ENCODE measurements around the gene DCAF15. TPM values are rescaled to one million over a fixed set of nuclear protein-coding genes. Genes with fewer than 3 reads are reported as not detected.
"Not testable (repeated sequence)": the region's sequence is repeated elsewhere in the genome, so short reads cannot be mapped to it uniquely, and the experiment has no call there.

The DCAF15 gene
- total RNA-seq, 1 donor from 2014 or later, result 57.8 TPM

DNA sequence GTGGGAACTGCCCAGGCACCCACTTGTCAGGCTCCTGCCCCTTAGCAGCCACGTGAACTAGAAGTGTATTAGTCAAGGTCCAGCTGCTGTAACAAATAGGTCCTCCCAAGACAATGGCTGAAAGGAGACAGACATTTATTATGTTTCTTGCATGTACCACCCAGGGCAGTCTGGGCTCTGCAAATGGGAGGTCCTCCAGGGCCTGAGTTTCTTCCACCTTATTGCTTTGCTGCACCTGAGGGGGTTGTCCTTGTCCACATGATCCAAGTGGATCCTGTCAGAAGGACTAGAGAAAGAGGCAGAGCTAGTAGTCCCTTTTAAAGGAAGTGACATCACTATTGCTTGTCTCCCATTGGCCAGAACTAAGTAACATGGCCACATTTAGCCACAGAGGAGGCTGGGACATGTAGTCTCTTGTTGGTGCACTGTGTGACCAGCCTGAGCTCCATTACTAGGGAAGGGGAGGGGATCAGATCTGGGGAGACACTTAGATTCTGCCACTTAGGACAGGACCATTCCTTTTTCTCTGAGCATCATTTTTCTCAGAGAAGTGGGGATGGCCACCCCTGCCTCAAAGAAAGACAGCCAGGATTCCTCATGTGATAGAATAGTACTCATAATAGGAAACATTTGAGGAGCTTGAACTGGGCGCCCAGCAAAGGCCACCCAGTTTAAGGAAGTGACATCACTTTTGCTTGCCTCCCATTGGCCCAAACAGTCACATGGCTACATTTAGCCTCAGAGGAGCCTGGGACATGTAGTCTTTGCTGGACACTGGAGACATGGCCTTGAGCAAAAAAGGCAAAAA, 31.2 kb upstream of the DCAF15 start:
- DNase-seq (ENCODE audit: low spot score), result no peak
- intact Hi-C loops (cut with micrococcal nuclease), result loop anchor here (1.0 kb wide), 1 partner anchor 15 kb away; the partner anchor contains the start of genes BRME1 and CC2D1A
- Mint-ChIP-seq H3K27ac (peak overlapping the region; percentile 37), H3K9me3 (peaks cover 4% of the 10 kb centered on the region), H3K27me3 (ENCODE audit: insufficient read depth) (no peaks in the 10 kb centered on the region), H3K4me3 (no peak overlapping the region), H3K4me1 (ENCODE audit: low read depth) (no peaks in the 10 kb centered on the region), H3K36me3 (ENCODE audit: low read depth) (peaks cover 34% of the 10 kb centered on the region)

DNA sequence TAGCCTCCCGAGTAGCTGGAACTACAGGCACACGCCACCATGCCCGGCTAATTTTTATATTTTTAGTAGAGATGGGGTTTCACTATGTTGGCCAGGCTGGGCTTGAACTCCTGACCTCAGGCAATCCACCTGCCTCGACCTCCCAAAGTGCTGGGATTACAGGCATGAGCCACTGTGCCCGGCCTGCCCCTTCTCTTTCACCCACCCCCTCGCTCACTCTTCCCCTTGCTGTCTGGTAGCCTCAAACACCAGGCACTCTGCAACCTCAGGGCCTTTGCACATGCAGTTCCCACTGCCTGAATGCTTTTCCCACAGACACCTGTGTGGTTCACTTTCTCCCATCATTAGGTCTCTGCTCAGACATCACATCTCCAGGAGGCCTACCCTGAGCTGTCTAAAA, 30.2 kb upstream of the DCAF15 start:
- H3K4me1 Mint-ChIP-seq (ENCODE audit: low read depth); H3K9me3 Mint-ChIP-seq; H3K4me3 Mint-ChIP-seq; H3K27me3 Mint-ChIP-seq (ENCODE audit: insufficient read depth); intact Hi-C loops (cut with micrococcal nuclease); DNase-seq (ENCODE audit: low spot score); H3K27ac Mint-ChIP-seq: not testable (repeated sequence)
- H3K36me3 Mint-ChIP-seq (ENCODE audit: low read depth), result peaks cover 36% of the 10 kb centered on the region

DNA sequence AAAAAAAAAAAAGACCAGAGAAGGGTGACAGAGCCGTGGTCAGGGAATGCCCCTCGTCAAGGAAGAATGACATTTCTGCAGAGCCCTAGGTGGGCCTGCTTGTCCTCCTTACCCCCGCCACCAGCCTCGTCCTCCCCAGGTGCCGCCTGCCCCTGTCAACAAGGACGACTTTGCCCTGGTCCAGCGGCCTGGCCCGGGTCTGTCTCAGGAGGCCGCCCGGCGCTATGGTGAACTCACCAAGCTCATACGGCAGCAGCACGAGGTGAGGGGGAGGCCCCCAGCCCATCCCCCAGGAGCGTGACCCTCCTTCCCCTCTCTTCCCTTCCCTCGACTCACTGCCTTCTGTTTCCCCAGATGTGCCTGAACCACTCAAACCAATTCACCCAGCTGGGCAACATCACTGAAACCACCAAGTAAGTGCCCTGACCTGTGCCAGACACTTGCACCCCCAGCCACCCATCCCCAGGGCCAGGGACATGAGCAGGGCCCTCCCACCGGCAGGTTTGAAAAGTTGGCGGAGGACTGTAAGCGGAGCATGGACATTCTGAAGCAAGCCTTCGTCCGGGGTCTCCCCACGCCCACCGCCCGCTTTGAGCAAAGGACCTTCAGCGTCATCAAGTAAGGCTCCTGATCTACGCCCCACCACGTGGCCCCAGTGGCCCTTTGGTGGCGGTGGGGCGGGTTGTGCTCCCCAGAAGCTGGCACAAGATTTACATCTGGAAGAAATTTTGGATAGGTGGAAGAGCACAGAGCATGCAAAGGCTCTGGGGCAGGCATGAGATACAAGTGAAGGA, 28.9 kb upstream of the DCAF15 start:
- H3K27me3 Mint-ChIP-seq (ENCODE audit: insufficient read depth), result no peaks in the 10 kb centered on the region

GRCh38 chr19:13926010-13926409, 26.3 kb upstream of the DCAF15 start:
- Mint-ChIP-seq H3K9me3 (peaks cover 2% of the 10 kb centered on the region), H3K4me3 (no peak overlapping the region), H3K4me1 (ENCODE audit: low read depth) (no peaks in the 10 kb centered on the region), H3K27me3 (ENCODE audit: insufficient read depth) (no peaks in the 10 kb centered on the region), H3K27ac (no peak overlapping the region), H3K36me3 (ENCODE audit: low read depth) (peaks cover 31% of the 10 kb centered on the region)
- intact Hi-C loops (cut with micrococcal nuclease), result no loop called here
- DNase-seq (ENCODE audit: low spot score), result no peak

More for the DNA sequence above, 28.9 kb upstream of the DCAF15 start:
- intact Hi-C loops (cut with micrococcal nuclease), result no loop called here
- no peak for DNase-seq (ENCODE audit: low spot score)
- Mint-ChIP-seq H3K27ac (no peak overlapping the region), H3K4me3 (no peak overlapping the region), H3K9me3 (peaks cover 4% of the 10 kb centered on the region), H3K4me1 (ENCODE audit: low read depth) (no peaks in the 10 kb centered on the region), H3K36me3 (ENCODE audit: low read depth) (peaks cover 40% of the 10 kb centered on the region)

- Mint-ChIP-seq H3K27ac (no peak overlapping the region), H3K36me3 (ENCODE audit: low read depth) (peaks cover 24% of the 10 kb centered on the region), H3K4me1 (ENCODE audit: low read depth) (no peaks in the 10 kb centered on the region), H3K9me3 (no peaks in the 10 kb centered on the region), H3K27me3 (ENCODE audit: insufficient read depth) (no peaks in the 10 kb centered on the region), H3K4me3 (no peak overlapping the region)
- no peak for DNase-seq (ENCODE audit: low spot score)
- intact Hi-C loops (cut with micrococcal nuclease), result no loop called here
Observed at GRCh38 chr19:13926715-13927114, 25.6 kb upstream of the DCAF15 start.

DNA sequence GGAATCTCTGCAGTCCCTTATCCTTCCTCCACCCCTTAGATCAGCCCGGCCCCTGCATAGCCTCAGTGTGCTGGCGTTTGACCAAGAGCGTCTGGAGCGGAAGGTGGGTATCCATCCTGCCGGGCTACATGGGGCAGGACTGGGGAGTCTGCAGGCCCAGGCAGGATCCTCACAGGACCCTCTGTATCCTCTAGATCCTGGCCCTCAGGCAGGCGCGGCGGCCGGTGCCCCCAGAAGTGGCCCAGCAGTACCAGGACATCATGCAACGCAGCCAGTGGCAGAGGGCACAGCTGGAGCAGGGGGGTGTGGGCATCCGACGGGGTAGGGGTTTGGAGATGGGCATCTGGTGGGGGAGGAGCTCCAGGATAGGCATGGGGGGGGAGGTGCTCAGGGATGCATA, 23.0 kb upstream of the DCAF15 start:
- intact Hi-C loops (cut with micrococcal nuclease), result no loop called here
- Mint-ChIP-seq H3K4me3 (no peak overlapping the region), H3K36me3 (ENCODE audit: low read depth) (peaks cover 10% of the 10 kb centered on the region), H3K27ac (no peak overlapping the region), H3K9me3 (no peaks in the 10 kb centered on the region), H3K4me1 (ENCODE audit: low read depth) (no peaks in the 10 kb centered on the region), H3K27me3 (ENCODE audit: insufficient read depth) (no peaks in the 10 kb centered on the region)
- no peak for DNase-seq (ENCODE audit: low spot score)

- Mint-ChIP-seq H3K27me3 (ENCODE audit: insufficient read depth) (peaks cover 2% of the 10 kb centered on the region), H3K27ac (no peak overlapping the region), H3K4me1 (ENCODE audit: low read depth) (no peaks in the 10 kb centered on the region), H3K36me3 (ENCODE audit: low read depth) (peaks cover 7% of the 10 kb centered on the region), H3K9me3 (no peaks in the 10 kb centered on the region), H3K4me3 (no peak overlapping the region)
- no peak for DNase-seq (ENCODE audit: low spot score)
- intact Hi-C loops (cut with micrococcal nuclease), result no loop called here
Observed at GRCh38 chr19:13929956-13930355, 22.4 kb upstream of the DCAF15 start.

DNA sequence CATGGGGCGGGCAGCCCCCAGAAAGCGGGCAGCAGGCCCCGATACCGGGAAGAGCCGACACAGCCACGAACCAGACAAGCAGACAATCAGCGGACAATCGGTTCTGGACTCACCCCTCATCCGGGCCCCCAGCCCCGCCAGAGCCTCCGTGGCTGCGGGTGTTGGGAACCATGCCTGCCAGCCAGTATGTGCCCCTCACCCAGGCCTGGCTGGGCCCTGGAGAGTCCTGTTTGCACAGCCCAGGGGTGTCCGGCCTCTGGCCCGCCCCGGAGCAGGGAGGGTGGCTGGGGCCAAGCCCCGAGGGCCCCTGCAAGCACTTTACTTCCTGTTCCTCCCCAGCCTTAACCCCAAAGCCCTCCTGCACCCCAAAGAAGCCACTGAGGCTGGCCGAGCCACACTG, 21.9 kb upstream of the DCAF15 start:
- DNase-seq (ENCODE audit: low spot score), result no peak
- Mint-ChIP-seq H3K27me3 (ENCODE audit: insufficient read depth) (peaks cover 4% of the 10 kb centered on the region), H3K36me3 (ENCODE audit: low read depth) (peaks cover 7% of the 10 kb centered on the region), H3K4me1 (ENCODE audit: low read depth) (no peaks in the 10 kb centered on the region), H3K27ac (no peak overlapping the region), H3K9me3 (no peaks in the 10 kb centered on the region), H3K4me3 (no peak overlapping the region)
- intact Hi-C loops (cut with micrococcal nuclease), result no loop called here

GRCh38 chr19:13931391-13932148, 20.7 kb upstream of the DCAF15 start:
- H3K36me3 Mint-ChIP-seq (ENCODE audit: low read depth), result peaks cover 7% of the 10 kb centered on the region
- no peaks in the 10 kb centered on the region for H3K9me3 Mint-ChIP-seq
- peaks cover 4% of the 10 kb centered on the region for H3K27me3 Mint-ChIP-seq (ENCODE audit: insufficient read depth)

DNA sequence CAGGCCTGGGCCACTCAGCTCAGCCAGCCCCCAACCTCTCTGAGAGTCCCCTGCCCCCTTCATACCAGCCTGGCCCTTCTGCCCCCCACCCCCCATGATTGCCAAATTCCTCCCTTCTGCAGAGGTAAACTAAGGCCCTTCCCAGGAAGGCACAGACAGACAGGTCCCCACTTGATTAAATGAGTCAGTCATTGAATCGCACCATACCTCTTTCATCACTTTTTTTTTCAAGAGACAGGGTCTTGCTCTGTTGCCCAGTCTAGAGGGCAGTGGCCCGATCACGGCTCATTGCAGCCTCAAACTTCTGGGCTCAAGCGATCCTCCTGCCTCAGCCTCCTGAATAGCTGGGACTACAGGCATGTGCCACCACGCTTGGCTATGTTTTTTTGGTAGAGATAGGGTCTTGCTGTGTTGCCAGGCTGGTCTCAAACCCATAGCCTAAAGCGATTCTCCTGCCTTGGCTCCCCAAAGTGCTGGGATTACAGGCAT, 20.1 kb upstream of the DCAF15 start:
- Mint-ChIP-seq H3K27ac (no peak overlapping the region), H3K4me1 (ENCODE audit: low read depth) (no peaks in the 10 kb centered on the region), H3K36me3 (ENCODE audit: low read depth) (peaks cover 5% of the 10 kb centered on the region), H3K9me3 (no peaks in the 10 kb centered on the region), H3K4me3 (no peak overlapping the region), H3K27me3 (ENCODE audit: insufficient read depth) (peaks cover 4% of the 10 kb centered on the region)
- DNase-seq (ENCODE audit: low spot score), result no peak
- intact Hi-C loops (cut with micrococcal nuclease), result no loop called here

More at GRCh38 chr19:13931391-13932148, 20.7 kb upstream of the DCAF15 start:
- no peak overlapping the region for H3K4me3 Mint-ChIP-seq
- intact Hi-C loops (cut with micrococcal nuclease), result no loop called here
- H3K4me1 Mint-ChIP-seq (ENCODE audit: low read depth), result no peaks in the 10 kb centered on the region
- H3K27ac Mint-ChIP-seq, result no peak overlapping the region
- no peak for DNase-seq (ENCODE audit: low spot score)

DNA sequence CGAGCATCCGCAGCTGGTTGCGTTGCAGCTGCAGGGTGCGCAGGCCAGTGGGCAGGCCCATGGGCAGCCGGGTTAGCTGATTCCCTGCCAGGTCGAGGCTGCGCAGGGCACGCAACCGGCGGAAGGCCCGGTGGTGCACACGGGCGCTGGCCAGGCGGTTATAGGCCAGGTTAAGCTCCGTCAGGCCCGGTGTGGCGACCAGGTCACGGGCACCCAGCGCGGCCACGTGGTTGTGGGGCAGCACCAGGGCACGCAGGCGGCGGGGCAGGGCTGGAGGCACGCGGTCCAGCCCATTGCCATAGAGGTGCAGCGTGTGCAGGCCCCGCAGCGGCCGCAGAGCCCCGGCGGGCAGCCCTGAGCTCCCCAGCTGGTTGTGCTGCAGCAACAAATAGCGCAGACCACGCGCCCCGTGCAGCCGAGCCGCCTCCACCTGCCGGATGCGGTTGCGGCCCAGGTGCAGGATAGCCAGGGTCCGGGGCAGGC, 19.4 kb upstream of the DCAF15 start:
- Mint-ChIP-seq H3K27ac (no peak overlapping the region), H3K4me1 (ENCODE audit: low read depth) (no peaks in the 10 kb centered on the region), H3K9me3 (no peaks in the 10 kb centered on the region), H3K36me3 (ENCODE audit: low read depth) (peaks cover 3% of the 10 kb centered on the region), H3K27me3 (ENCODE audit: insufficient read depth) (peaks cover 4% of the 10 kb centered on the region), H3K4me3 (no peak overlapping the region)
- no peak for DNase-seq (ENCODE audit: low spot score)
- intact Hi-C loops (cut with micrococcal nuclease), result no loop called here

GRCh38 chr19:13934785-13935109, 17.6 kb upstream of the DCAF15 start:
- intact Hi-C loops (cut with micrococcal nuclease), result no loop called here
- no peaks in the 10 kb centered on the region for H3K4me1 Mint-ChIP-seq (ENCODE audit: low read depth)
- no peaks in the 10 kb centered on the region for H3K9me3 Mint-ChIP-seq
- H3K4me3 Mint-ChIP-seq, result no peak overlapping the region
- DNase-seq (ENCODE audit: low spot score), result no peak
- H3K27me3 Mint-ChIP-seq (ENCODE audit: insufficient read depth), result peaks cover 4% of the 10 kb centered on the region
- no peaks in the 10 kb centered on the region for H3K36me3 Mint-ChIP-seq (ENCODE audit: low read depth)
- H3K27ac Mint-ChIP-seq, result no peak overlapping the region

Data from activated T-helper 1 cell treated with anti-CD3 and anti-CD28 coated beads, Interleukin-12 subunit alpha, Interleukin-12 subunit beta, Interleukin-2, Interleukin-4 antibody, amounts not matched to agents 30 ng/mL and 10 ng/mL and 1 ng/mL, durations not matched to agents 14 hours and 24 hours and 36 hours (primary cell).